ENCODE measurements around the gene SLC7A11.
"Not testable (repeated sequence)": the region's sequence is repeated elsewhere in the genome, so short reads cannot be mapped to it uniquely, and the experiment has no call there.

SLC7A11 gene

GRCh38 chr4:138218976-138219375 is 23.2 kb downstream of the SLC7A11 start:
- no peak overlapping the region for H3K4me3 ChIP-seq (replicated peaks; ENCODE audit: insufficient read depth, low read length)
- no peak for TF ChIP-seq POLR2AphosphoS5 (IDR thresholded peaks at IDR 0.05; ENCODE audit: low read depth)
- no peaks in the 10 kb centered on the region for H3K27me3 ChIP-seq (ENCODE audit: insufficient read depth, poor library complexity, severe bottlenecking)
- no peak overlapping the region for H3K27ac ChIP-seq (replicated peaks)
- DNase-seq (ENCODE audit: low read depth in 1 of 2, low spot score in 1 of 2), result no peak

GRCh38 chr4:138217567-138217966 is 24.6 kb downstream of the SLC7A11 start:
- no peak for TF ChIP-seq SPI1 (IDR thresholded peaks at IDR 0.05; ENCODE audit: borderline replicate concordance, low read depth)
- TF ChIP-seq CTCF (IDR thresholded peaks at IDR 0.05; ENCODE audit: insufficient read depth, low read length), result no peak
- TF ChIP-seq REST (IDR thresholded peaks at IDR 0.05; ENCODE audit: insufficient replicate concordance, low read depth), result no peak
- no peak for TF ChIP-seq GABPA (IDR thresholded peaks at IDR 0.05; ENCODE audit: low read depth)
- TF ChIP-seq POLR2AphosphoS5 (IDR thresholded peaks at IDR 0.05; ENCODE audit: low read depth), result no peak
- Histone ChIP-seq H3K27me3 (ENCODE audit: insufficient read depth, poor library complexity, severe bottlenecking) (no peaks in the 10 kb centered on the region), H3K27ac (replicated peaks) (no peak overlapping the region), H3K4me3 (replicated peaks; ENCODE audit: insufficient read depth, low read length) (no peak overlapping the region)
- DNase-seq (ENCODE audit: low read depth in 1 of 2, low spot score in 1 of 2), result no peak

- Histone ChIP-seq H3K27me3 (ENCODE audit: insufficient read depth, poor library complexity, severe bottlenecking) (no peaks in the 10 kb centered on the region), H3K27ac (replicated peaks) (no peak overlapping the region), H3K4me3 (replicated peaks; ENCODE audit: insufficient read depth, low read length) (no peak overlapping the region)
- DNase-seq (ENCODE audit: low read depth in 1 of 2, low spot score in 1 of 2), result no peak
- TF ChIP-seq GABPA (IDR thresholded peaks at IDR 0.05; ENCODE audit: low read depth) (no peak), SPI1 (IDR thresholded peaks at IDR 0.05; ENCODE audit: borderline replicate concordance, low read depth) (no peak), CTCF (IDR thresholded peaks at IDR 0.05; ENCODE audit: insufficient read depth, low read length) (no peak), REST (IDR thresholded peaks at IDR 0.05; ENCODE audit: insufficient replicate concordance, low read depth) (no peak), POLR2AphosphoS5 (IDR thresholded peaks at IDR 0.05; ENCODE audit: low read depth) (no peak)
Observed at GRCh38 chr4:138216272-138216867, 25.8 kb downstream of the SLC7A11 start.

GRCh38 chr4:138210576-138210975 is 31.6 kb downstream of the SLC7A11 start:
- not testable (repeated sequence) for H3K27me3 ChIP-seq (ENCODE audit: insufficient read depth, poor library complexity, severe bottlenecking); H3K27ac ChIP-seq (replicated peaks); H3K4me3 ChIP-seq (replicated peaks; ENCODE audit: insufficient read depth, low read length); DNase-seq (ENCODE audit: low read depth in 1 of 2, low spot score in 1 of 2)

- no peak for TF ChIP-seq SPI1 (IDR thresholded peaks at IDR 0.05; ENCODE audit: borderline replicate concordance, low read depth)
- TF ChIP-seq REST (IDR thresholded peaks at IDR 0.05; ENCODE audit: insufficient replicate concordance, low read depth), result no peak
- TF ChIP-seq GABPA (IDR thresholded peaks at IDR 0.05; ENCODE audit: low read depth), result no peak
- TF ChIP-seq CTCF (IDR thresholded peaks at IDR 0.05; ENCODE audit: insufficient read depth, low read length), result no peak
- TF ChIP-seq POLR2AphosphoS5 (IDR thresholded peaks at IDR 0.05; ENCODE audit: low read depth), result no peak
- no peak overlapping the region for H3K27ac ChIP-seq (replicated peaks)
- DNase-seq (ENCODE audit: low read depth in 1 of 2, low spot score in 1 of 2), result no peak
- H3K4me3 ChIP-seq (replicated peaks; ENCODE audit: insufficient read depth, low read length), result no peak overlapping the region
- H3K27me3 ChIP-seq (ENCODE audit: insufficient read depth, poor library complexity, severe bottlenecking), result no peaks in the 10 kb centered on the region
Observed at GRCh38 chr4:138209094-138209493, 33.1 kb downstream of the SLC7A11 start.

All from HL-60 (cell line).